ENCODE results near the gene MRPS34. TPM values are rescaled to one million over a fixed set of nuclear protein-coding genes. Genes with fewer than 3 reads are reported as not detected.
A peak's percentile ranks its signal among the peaks of the same experiment; 100 is the strongest.

The MRPS34 gene
- total and polyA plus RNA-seq, 2 experiments from 2014 or later, result 164 to 188 TPM

DNA sequence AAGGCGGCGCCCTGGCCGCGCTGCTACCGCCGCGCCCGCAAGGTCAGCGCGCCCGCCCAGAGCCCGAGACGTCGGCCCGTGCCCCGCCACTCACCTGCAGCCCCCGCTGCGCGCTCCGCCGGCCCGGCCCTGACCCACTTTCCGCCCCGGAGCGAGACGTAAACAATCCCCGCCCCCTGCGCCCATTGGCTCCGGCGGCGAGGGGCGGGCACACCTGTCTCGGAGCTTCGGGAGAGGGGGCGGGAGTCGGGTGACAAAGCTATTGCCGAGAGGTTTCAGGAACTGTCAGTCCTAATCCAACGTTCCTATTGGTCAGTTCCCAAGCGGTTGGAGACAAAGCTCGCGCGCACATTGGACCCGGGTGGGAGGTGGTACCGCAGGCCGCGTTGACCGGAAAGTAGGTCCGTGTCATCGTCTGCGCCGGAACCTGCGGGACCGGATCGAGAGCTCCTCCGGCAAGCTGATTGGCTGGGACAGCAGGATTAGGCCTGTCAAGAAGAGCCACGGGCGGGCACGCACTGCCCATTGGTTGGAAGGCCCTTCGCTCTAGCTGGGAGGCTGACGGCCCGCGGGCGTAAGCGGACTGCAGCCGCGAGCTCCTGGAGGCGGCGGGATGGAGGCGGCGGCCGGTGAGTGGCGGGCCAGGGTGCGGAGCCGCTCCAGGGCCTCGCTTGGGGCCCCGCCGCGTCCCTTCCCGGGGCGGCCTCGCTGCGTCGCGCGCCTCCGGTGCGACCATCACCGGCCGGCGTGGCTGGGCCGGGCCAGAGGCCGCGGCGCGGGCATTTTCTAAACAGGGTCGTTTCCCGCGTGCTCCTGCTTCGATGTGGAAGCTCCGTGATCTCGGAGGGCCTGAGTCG lies 9.7 kb upstream of the MRPS34 start, which contains the start of the genes NUBP2 and SPSB3:
Gene NUBP2, plus strand, starts transcription at position 553 of the 857 bp plus-strand sequence. Its CDS starts 61 bp downstream, at position 614.
Gene SPSB3, minus strand, starts transcription at position 164 of the 857 bp plus-strand sequence. CDS start 1,088 bp downstream, outside the sequence.
- H3K4me3 ChIP-seq, result peak within 1 kb of the TSS; percentile 92
- DNase-seq (ENCODE audit: low read depth in 1 of 2, low spot score in 1 of 2), result peak; percentile 100
- no peak for TF ChIP-seq CTCF (IDR thresholded peaks at IDR 0.05; ENCODE audit: low read depth, low read length)
- H3K4me1 ChIP-seq (ENCODE audit: low read depth), result no peaks in the 10 kb centered on the region
- H3K27me3 ChIP-seq, result no peaks in the 10 kb centered on the region
- H3K27ac ChIP-seq, result peak within 1 kb of the TSS; percentile 83
- no peaks in the 10 kb centered on the region for H3K9me3 ChIP-seq (ENCODE audit: low read depth)
- H3K36me3 ChIP-seq, result no peaks in the 10 kb centered on the region

GRCh38 chr16:1781758-1782407 lies 8.9 kb upstream of the MRPS34 start:
- DNase-seq (ENCODE audit: low read depth in 1 of 2, low spot score in 1 of 2), result peak; percentile 29 to 37
- Histone ChIP-seq H3K27me3 (no peaks in the 10 kb centered on the region), H3K9me3 (ENCODE audit: low read depth) (no peaks in the 10 kb centered on the region), H3K4me3 (peak overlapping the region; percentile 79), H3K27ac (peak overlapping the region; percentile 83), H3K36me3 (no peaks in the 10 kb centered on the region), H3K4me1 (ENCODE audit: low read depth) (no peaks in the 10 kb centered on the region)
- TF ChIP-seq CTCF (IDR thresholded peaks at IDR 0.05; ENCODE audit: low read depth, low read length), result peak; percentile 4

DNA sequence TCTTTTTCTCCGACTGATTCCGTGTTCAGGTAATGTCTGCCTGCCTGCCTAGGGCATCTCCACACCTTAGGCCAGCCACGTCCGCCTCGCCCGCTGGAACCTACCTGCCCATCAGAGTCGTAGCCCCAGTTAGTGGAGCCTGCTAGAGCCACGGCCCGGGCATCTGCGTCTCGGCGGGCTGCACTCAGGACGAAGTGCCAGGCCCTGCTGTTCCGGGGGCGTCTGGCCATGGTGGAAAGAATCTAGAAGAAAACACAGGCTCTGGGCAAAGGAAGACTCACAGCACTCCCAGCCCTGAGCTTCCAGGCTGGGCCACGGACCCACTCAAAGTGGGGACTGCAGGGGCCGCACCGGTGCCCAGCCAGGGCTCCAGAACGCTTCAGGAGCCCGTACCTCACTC lies 8.3 kb upstream of the MRPS34 start:
- Histone ChIP-seq H3K27me3 (no peaks in the 10 kb centered on the region), H3K4me1 (ENCODE audit: low read depth) (no peaks in the 10 kb centered on the region), H3K9me3 (ENCODE audit: low read depth) (no peaks in the 10 kb centered on the region), H3K27ac (peak overlapping the region; percentile 83), H3K4me3 (peak overlapping the region; percentile 79), H3K36me3 (no peaks in the 10 kb centered on the region)
- no peak for TF ChIP-seq CTCF (IDR thresholded peaks at IDR 0.05; ENCODE audit: low read depth, low read length)
- no peak for DNase-seq (ENCODE audit: low read depth in 1 of 2, low spot score in 1 of 2)

DNA sequence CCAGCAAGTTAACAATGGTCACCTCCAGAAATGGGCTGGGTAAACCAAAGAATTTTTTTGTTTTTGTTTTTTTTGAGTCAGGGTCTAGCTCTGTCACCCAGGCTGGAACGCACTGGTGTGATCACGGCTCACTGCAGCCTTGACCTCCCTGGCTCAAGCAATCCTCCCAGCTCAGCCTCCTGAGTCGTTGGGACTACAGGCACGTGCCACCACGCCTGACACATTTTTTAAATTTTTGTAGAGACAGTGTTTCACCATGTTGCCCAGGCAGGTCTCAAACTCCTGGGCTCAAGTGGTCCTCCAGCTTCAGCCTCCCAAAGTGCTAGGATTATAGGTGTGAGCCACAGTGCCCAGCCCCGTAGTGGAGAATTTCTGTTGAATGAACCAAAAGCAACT lies 7.7 kb upstream of the MRPS34 start:
- DNase-seq (ENCODE audit: low read depth in 1 of 2, low spot score in 1 of 2), result no peak
- H3K9me3 ChIP-seq (ENCODE audit: low read depth), result no peaks in the 10 kb centered on the region
- no peaks in the 10 kb centered on the region for H3K27me3 ChIP-seq
- H3K36me3 ChIP-seq, result no peaks in the 10 kb centered on the region
- TF ChIP-seq CTCF (IDR thresholded peaks at IDR 0.05; ENCODE audit: low read depth, low read length), result no peak
- no peak overlapping the region for H3K27ac ChIP-seq
- H3K4me3 ChIP-seq, result no peak overlapping the region
- no peaks in the 10 kb centered on the region for H3K4me1 ChIP-seq (ENCODE audit: low read depth)

DNA sequence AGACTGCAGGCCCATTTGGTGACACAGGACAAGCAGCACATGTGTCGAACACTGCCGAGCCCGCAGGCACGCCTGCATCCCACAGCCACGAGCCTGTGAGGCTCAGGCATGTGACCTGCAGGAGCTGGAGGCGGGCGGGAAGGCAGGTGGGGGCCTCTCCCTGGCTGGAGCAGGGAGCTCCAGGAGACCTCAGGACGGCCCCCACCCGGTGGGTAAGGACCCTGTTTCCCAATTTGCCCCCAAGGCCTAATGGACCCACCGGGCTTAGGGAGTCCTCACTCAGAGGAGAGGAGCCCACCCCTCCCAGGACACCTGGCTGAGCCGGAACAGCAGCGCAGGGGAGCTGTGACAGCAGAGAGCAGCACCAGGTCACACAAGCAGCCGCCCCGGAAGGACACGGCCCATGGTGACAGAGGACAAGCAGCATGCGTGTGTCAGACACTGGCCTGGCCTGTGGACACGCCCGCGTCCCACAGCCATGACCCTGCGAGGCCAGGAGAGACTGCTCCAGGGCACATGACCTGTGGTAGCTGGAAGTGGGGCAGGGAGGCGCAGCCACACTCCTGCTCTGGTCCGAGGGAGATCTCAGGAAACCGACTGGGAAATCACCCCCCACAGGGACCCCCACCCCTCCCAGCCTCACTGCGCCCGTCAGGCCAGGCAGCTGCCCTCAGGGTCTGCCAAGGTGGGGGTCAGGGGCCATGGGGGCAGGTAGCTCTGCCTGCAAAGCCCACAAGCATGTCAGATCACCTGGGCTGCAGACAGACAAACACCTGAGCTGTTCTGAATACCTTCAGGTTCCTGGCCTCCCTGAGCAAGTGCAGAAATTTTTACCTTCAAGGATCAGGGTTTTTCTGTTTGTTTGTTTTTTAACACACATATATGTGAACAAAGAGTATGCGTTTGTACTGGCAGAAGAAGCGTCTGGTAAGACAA lies 7.1 kb upstream of the MRPS34 start:
- Histone ChIP-seq H3K9me3 (ENCODE audit: low read depth) (no peaks in the 10 kb centered on the region), H3K4me3 (no peak overlapping the region), H3K27me3 (no peaks in the 10 kb centered on the region), H3K36me3 (no peaks in the 10 kb centered on the region), H3K27ac (no peak overlapping the region), H3K4me1 (ENCODE audit: low read depth) (no peaks in the 10 kb centered on the region)
- no peak for DNase-seq (ENCODE audit: low read depth in 1 of 2, low spot score in 1 of 2)
- TF ChIP-seq CTCF (IDR thresholded peaks at IDR 0.05; ENCODE audit: low read depth, low read length), result no peak
